ENCODE measurements around the gene PPL.
"Not testable (repeated sequence)": the region's sequence is repeated elsewhere in the genome, so short reads cannot be mapped to it uniquely, and the experiment has no call there.

The PPL gene

GRCh38 chr16:4933433-4933832 lies 3.5 kb downstream of the PPL start:
- no peak for DNase-seq

- no peak for DNase-seq
These were observed 5.6 kb downstream of the PPL start for GRCh38 chr16:4931381-4931780.

- not testable (repeated sequence) for DNase-seq
These were observed 7.3 kb downstream of the PPL start for GRCh38 chr16:4929619-4930018.

GRCh38 chr16:4928227-4928626 lies 8.7 kb downstream of the PPL start:
- no peak for DNase-seq

GRCh38 chr16:4927661-4928060 lies 9.3 kb downstream of the PPL start:
- DNase-seq = no peak

- no peak for DNase-seq
These were observed 10.0 kb downstream of the PPL start for GRCh38 chr16:4926928-4927327.

- DNase-seq = no peak
These were observed 11.2 kb downstream of the PPL start for GRCh38 chr16:4925791-4926190.

- DNase-seq = no peak
These were observed 11.7 kb downstream of the PPL start for GRCh38 chr16:4925293-4925607.

GRCh38 chr16:4924593-4925292 lies 12.2 kb downstream of the PPL start:
- DNase-seq = no peak

GRCh38 chr16:4923853-4924252 lies 13.1 kb downstream of the PPL start:
- no peak for DNase-seq

- DNase-seq = no peak
These were observed 14.1 kb downstream of the PPL start for GRCh38 chr16:4922721-4923342.

GRCh38 chr16:4920826-4921225 lies 16.1 kb downstream of the PPL start:
- DNase-seq = no peak

- DNase-seq = no peak
These were observed 18.1 kb downstream of the PPL start for GRCh38 chr16:4918781-4919251.

- DNase-seq = peak; percentile 54
These were observed 19.8 kb downstream of the PPL start for GRCh38 chr16:4917117-4917516.

- DNase-seq = peak; percentile 78
These were observed 21.7 kb downstream of the PPL start for GRCh38 chr16:4915226-4915761.

GRCh38 chr16:4914528-4915225 lies 22.3 kb downstream of the PPL start:
- DNase-seq = no peak

- DNase-seq = no peak
These were observed 23.0 kb downstream of the PPL start for GRCh38 chr16:4913774-4914525.

- DNase-seq = no peak
These were observed 23.7 kb downstream of the PPL start for GRCh38 chr16:4913130-4913773.

GRCh38 chr16:4911970-4912386 lies 25.0 kb downstream of the PPL start:
- peak; percentile 14 for DNase-seq

- DNase-seq = no peak
These were observed 26.1 kb downstream of the PPL start for GRCh38 chr16:4910828-4911227.

GRCh38 chr16:4909825-4910224 lies 27.1 kb downstream of the PPL start:
- DNase-seq = no peak

GRCh38 chr16:4908854-4909401 lies 28.0 kb downstream of the PPL start:
- DNase-seq = no peak
